Measurements from ENCODE around the gene PIK3C3.
A peak's percentile ranks its signal among the peaks of the same experiment; 100 is the strongest.
"Not testable (repeated sequence)": the region's sequence is repeated elsewhere in the genome, so short reads cannot be mapped to it uniquely, and the experiment has no call there.

Gene PIK3C3

GRCh38 chr18:42024131-42024530, 69.1 kb downstream of the PIK3C3 start:
- no peak for DNase-seq (ENCODE audit: low spot score)

DNA sequence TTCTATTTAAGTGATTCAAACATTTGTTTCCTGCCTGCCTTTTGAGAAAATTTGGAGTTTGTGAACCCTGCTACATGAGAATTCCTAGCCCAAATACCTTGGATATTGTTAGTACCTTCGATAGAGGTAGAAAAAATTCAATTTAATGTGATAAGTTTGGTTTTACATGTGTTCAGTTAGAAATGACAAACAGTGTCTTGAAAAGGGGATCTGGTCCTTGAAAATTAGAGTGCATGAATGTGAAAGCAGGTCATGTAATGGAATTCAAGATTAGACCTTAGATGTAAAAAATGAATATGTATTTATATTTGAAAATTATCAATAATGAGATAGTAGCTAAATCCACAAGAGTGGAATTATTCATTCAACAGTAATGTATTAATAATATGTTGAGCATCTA, 70.5 kb downstream of the PIK3C3 start:
- DNase-seq (ENCODE audit: low spot score), result no peak

GRCh38 chr18:42025974-42026625, 71.1 kb downstream of the PIK3C3 start:
- DNase-seq (ENCODE audit: low spot score), result no peak

DNA sequence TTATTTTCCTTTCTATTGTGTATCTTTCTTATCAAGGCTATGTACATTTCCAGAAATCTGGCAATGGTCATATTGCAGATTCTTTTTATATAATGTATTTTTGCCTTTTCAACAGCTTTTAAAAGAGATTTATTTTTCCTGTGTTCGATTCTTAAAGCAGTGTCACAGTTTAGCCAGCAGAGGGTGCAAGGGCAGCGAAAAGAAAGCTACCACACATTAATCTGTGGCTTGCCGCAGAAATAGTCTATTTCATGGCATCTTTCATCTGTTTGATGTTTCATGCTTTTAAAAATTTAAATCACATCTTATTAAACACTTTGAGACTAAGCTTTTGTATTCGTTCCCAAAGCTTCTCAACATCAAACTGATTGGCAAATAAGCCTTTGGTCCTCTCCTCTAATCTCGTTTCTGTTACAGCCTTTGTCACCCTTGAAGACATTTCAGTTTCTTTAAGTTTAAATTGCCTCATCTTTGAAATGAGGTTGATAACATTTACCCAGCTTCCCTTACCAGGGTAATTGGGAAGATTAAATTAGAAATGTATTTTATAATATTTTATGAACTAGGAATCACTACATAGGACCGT, 73.3 kb downstream of the PIK3C3 start:
- DNase-seq (ENCODE audit: low spot score), result peak; percentile 71

DNA sequence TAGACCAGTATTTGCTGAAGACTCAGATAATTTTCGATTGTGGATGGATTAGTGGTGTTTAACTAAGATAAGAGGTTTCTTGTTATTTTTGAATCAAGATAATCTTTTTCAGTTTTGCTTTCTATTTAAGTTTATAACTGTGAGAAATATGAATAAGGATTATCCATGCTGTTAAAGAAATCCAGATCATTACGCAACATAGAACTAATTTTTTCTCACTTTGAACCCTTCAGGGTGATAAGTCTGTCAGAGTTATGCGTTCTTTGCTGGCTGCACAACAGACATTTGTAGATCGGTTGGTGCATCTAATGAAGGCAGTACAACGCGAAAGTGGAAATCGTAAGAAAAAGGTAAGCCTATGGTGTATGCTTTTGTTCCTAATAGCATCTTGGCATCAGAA, 74.1 kb downstream of the PIK3C3 start:
- DNase-seq (ENCODE audit: low spot score), result no peak

GRCh38 chr18:42030586-42031182, 75.7 kb downstream of the PIK3C3 start:
- DNase-seq (ENCODE audit: low spot score), result peak; percentile 59

DNA sequence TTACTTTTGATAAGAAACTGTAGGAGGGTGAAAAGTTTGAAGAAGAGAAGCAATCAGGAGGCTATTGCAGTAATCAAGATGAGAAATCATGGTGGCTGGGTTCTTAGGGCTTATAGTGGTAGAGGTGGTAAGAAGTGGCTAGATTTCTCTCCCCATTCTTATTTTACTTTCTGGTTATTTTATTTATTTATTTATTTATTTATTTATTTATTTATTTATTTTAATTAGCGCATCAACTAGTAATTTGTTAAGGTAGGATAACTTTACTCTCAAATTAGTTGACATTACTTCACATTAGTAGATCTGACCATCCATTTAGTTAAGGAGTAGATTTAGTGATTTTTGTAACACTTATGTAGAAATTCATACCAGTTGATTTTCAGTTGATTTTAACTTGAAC, 77.4 kb downstream of the PIK3C3 start:
- DNase-seq (ENCODE audit: low spot score), result no peak

DNA sequence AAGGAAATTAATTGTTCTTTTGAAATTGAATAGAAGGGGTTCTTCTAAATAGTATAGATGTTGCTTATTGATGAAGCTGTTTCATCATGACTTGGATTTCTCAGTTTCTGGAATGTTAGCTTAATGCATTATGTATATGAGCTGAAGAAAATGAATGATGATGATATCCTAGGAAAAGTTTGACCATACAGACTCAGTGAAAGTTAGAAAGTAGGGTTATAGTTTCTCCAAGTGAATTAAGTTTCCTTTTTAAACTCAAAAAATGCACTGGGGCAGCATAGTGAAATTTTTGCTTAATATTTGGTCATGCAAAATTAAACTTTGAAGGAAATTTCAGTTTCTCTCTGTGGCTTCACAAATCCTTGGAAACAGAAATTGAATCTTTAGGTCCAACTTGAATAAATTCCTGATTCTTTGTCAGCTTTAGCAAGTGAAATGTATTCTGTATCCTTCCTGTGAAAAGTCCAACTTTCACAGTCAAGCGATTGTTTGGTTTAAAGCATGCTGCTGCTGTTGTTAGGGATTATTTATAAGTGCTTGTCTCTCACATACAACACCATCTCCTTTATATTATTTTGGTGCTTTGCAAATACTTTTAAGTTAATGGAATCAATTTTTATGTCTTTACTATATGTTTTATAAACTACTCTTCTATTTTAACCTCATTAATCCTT, 78.2 kb downstream of the PIK3C3 start:
- no peak for DNase-seq (ENCODE audit: low spot score)

- DNase-seq (ENCODE audit: low spot score), result peak; percentile 66
Measured at GRCh38 chr18:42038936-42039335, 83.9 kb downstream of the PIK3C3 start.

DNA sequence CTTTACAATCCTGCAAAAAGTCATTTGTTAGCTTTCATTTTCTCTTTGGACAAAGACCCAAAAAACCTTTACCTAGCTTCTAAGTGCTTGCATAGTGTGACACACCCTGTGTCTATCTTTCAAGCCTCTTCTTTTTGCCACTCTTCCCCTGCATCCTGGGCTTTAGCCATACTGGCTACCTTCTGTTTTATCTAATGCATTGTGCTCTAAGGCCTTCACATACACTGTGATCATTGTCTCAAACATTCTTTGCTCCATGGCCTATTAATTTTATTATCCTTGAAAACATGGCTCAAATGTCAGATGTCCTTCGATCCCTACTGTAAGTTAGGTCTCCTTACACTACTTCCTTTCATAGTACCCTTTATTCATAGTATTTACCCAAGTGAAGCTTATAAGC, 84.4 kb downstream of the PIK3C3 start:
- no peak for DNase-seq (ENCODE audit: low spot score)

DNA sequence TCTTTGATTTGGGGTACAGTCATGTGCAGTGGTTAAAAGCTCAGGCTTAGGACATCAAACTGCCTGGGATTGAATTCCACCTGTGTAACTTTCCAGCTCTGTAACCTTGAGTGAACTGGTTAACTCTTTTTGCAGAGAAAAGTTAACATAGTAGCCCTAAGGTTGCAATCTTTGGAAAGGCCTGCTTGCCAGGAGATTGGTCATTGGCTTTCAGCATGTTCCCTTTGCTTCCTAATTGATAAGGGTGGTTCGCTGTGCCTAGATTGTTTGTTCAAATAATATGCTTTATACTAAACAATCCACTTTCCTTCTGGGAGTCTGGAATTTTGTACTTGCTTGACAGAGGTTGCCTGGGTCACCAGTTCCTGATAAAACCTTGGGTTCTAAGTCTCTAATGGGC, 86.8 kb downstream of the PIK3C3 start:
- no peak for DNase-seq (ENCODE audit: low spot score)

GRCh38 chr18:42045346-42045745, 90.3 kb downstream of the PIK3C3 start:
- no peak for DNase-seq (ENCODE audit: low spot score)

DNA sequence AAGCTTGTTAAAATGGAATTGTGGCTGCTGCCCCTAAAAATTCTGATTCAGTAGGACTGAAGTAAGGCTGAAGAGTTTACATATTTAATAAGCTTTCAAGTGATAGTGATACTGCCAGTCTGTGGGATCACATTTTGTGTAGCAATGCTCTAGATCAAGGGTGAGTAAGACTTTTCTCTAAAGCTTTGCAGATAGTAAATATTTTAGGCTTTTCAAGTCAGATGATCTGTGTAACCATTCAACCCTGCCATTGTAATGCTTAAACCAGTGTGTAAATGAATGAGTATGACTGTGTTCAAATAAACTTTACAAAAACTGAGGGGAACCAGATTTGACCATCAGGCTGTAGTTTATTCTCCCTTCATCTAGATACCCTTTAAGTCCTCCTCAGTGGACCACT, 92.7 kb downstream of the PIK3C3 start:
- no peak for DNase-seq (ENCODE audit: low spot score)

DNA sequence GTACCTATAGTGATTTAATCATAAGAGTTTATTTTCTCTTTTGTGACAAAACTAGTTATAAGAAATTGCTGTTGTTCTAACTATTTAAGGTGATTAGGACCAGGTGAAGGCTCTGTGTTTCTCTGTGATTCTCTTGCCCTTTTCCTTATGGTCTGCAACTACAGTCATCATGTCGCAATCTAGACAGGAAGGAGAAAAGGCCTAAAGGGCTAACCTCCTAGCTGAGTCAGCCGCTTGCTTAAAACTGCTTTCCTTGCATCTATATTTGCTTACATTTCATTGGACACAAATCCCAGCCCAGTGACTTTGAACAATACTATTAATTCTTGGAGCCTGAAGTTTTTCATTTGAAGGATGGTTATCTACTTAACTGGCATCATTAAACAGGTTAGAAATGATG, 93.1 kb downstream of the PIK3C3 start:
- peak; percentile 60 for DNase-seq (ENCODE audit: low spot score)

GRCh38 chr18:42049536-42049935, 94.5 kb downstream of the PIK3C3 start:
- DNase-seq (ENCODE audit: low spot score), result not testable (repeated sequence)

DNA sequence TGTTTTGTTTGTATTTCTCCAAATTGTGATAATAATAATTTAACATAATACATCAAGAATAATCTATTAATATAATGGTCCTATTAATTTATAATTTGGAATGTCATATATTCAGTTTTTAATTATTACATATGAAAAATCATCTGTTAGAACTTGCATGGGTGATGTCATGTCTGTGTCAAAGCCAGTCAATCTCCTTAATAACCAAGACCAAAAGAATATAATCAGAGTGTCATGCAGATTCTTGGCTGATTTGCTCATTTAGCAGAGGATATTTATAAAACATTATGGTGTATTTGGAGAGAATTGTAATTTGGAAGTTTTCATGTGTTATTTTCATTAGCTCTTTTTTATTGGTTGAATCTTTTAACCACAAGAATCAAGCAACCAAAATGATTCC, 96.4 kb downstream of the PIK3C3 start:
- DNase-seq (ENCODE audit: low spot score), result no peak

GRCh38 chr18:42052122-42052708, 97.2 kb downstream of the PIK3C3 start:
- peak; percentile 11 for DNase-seq (ENCODE audit: low spot score)

DNA sequence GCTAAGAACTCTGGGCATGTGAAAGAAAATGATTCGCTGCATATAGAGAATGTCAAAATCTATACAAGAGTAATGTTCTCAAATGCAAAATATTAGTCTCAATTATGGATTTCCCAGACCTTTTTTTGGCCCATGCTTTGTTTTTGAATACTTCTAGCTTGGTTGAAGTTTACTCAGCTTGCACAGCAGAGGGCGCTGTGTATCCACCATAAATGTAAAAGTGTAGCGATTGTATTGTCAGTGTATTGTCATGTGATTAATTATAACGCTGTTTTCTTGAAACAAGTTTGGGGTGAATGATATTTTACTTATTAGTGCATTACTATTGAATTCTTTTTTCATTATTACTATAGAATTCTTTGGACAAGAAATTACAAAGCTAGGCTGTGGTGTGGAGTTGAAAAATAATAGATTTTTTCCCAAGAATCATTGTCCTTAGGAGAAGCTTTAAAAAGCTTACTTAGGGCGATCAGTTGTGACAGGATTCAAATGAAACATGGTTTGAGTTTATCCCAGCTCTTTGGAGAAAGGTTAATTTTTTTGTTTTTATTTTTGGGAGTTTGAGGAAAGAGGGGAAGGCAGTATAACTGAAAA, 98.3 kb downstream of the PIK3C3 start:
- DNase-seq (ENCODE audit: low spot score), result peak; percentile 51

GRCh38 chr18:42064109-42064508, 109.1 kb downstream of the PIK3C3 start:
- DNase-seq (ENCODE audit: low spot score), result no peak

GRCh38 chr18:42067518-42067917, 112.5 kb downstream of the PIK3C3 start:
- DNase-seq (ENCODE audit: low spot score), result no peak

DNA sequence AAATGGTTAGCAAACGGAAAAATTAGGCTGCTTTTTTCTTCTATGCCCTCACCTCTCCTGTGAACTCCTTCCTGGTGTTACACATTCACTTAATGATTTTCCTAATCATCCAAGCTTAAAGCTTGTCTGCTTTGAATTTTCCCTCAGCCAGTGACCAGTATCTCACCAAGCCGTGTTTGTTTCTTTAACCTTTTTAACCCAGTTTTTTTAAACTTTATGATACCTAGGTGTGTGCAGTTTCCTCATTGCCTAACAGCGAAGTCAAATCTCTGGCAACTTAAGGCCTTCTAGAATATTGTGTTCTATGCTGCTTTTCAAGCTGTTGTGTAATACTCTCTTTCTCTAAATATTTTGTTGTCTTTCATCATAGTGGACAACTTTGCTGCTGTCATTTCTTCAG, 113.0 kb downstream of the PIK3C3 start:
- DNase-seq (ENCODE audit: low spot score), result no peak

- DNase-seq (ENCODE audit: low spot score), result no peak
Measured at GRCh38 chr18:42069036-42069435, 114.0 kb downstream of the PIK3C3 start.
